Liver (tissue), 9 donors: ENCODE data around the gene YPEL2. TPM values are rescaled to one million over a fixed set of nuclear protein-coding genes. Genes with fewer than 3 reads are reported as not detected.

Experiments used
- DNase-seq: peaks from one replicate; pipeline ENCODE4 v3.0.0-alpha.2; 2017; ENCODE audit warnings: low spot score
- H3K27ac ChIP-seq, 2 donors: one replicate each; pipeline ENCODE4 v1.7.0; 2013; ENCODE audit warnings: inconsistent platforms in 2 of 2, low read length in 2 of 2, control low read depth in 1 of 2, low read depth in 1 of 2, mild to moderate bottlenecking in 1 of 2
- H3K27me3 ChIP-seq, 4 donors: one replicate each; pipeline versions ENCODE4 v1.6.1 to v1.7.0; 2013; ENCODE audit warnings: low read length in 3 of 4, inconsistent platforms in 1 of 4, mild to moderate bottlenecking in 1 of 4, moderate library complexity in 1 of 4; ENCODE audit not compliant: control insufficient read depth in 4 of 4, insufficient read depth in 4 of 4
- H3K36me3 ChIP-seq, 4 donors: one replicate each; pipeline versions ENCODE4 v1.6.1 to v1.7.0; 2013; ENCODE audit warnings: low read length in 3 of 4, mild to moderate bottlenecking in 3 of 4, low read depth in 1 of 4, moderate library complexity in 1 of 4; ENCODE audit not compliant: control insufficient read depth in 4 of 4, insufficient read depth in 3 of 4
- H3K4me1 ChIP-seq, 4 donors: one replicate each; pipeline versions ENCODE4 v1.6.1 to v1.7.0; 2013; ENCODE audit warnings: low read length in 3 of 4, mild to moderate bottlenecking in 3 of 4, moderate library complexity in 1 of 4; ENCODE audit not compliant: control insufficient read depth in 4 of 4, insufficient read depth in 4 of 4
- H3K4me3 ChIP-seq, 3 donors: one replicate each; pipeline versions ENCODE4 v1.6.1 to v1.7.0; 2013; ENCODE audit warnings: low read length in 3 of 3, control low read depth in 1 of 3, low read depth in 1 of 3, mild to moderate bottlenecking in 1 of 3
- H3K9ac ChIP-seq, 2 donors: one replicate each; pipeline ENCODE4 v1.7.0; 2013; ENCODE audit warnings: low read length in 2 of 2, mild to moderate bottlenecking in 2 of 2, moderate library complexity in 2 of 2, control low read depth in 1 of 2, low read depth in 1 of 2
- H3K9me3 ChIP-seq, 4 donors: one replicate each; pipeline versions ENCODE4 v1.6.1 to v1.7.0; 2013; ENCODE audit warnings: low read length in 3 of 4; ENCODE audit not compliant: control insufficient read depth in 4 of 4
- EGR1 ChIP-seq, 2 donors: IDR thresholded peaks; 2 replicates each; pipeline ENCODE4 v1.6.1; 2016 to 2018; ENCODE audit warnings: antibody characterized with exemption in 2 of 2, low read depth in 2 of 2
- GABPA ChIP-seq, 2 donors: IDR thresholded peaks in 1 of 2; conservative IDR thresholded peaks in 1 of 2; 2 replicates each; pipeline ENCODE4 v1.6.1; 2016; ENCODE audit warnings: antibody characterized with exemption in 2 of 2, mild to moderate bottlenecking in 1 of 2, moderate library complexity in 1 of 2
- JUND ChIP-seq, 2 donors: IDR thresholded peaks; 2 replicates each; pipeline ENCODE4 v1.6.1; 2016; ENCODE audit warnings: antibody characterized with exemption in 2 of 2
- NR2F2 ChIP-seq: IDR thresholded peaks from 2 replicates; pipeline ENCODE4 v1.6.1; 2016; ENCODE audit warnings: antibody characterized with exemption
- RAD21 ChIP-seq, 2 donors: IDR thresholded peaks; 2 replicates each; pipeline ENCODE4 v1.6.1; 2016; ENCODE audit warnings: antibody characterized with exemption in 2 of 2, mild to moderate bottlenecking in 2 of 2
- RXRA ChIP-seq, 2 donors: IDR thresholded peaks; 2 replicates each; pipeline ENCODE4 v1.6.1; 2017 to 2018; ENCODE audit warnings: antibody characterized with exemption in 2 of 2, mild to moderate bottlenecking in 1 of 2
- SP1 ChIP-seq: IDR thresholded peaks from 2 replicates; pipeline ENCODE4 v1.6.1; 2018; ENCODE audit warnings: antibody characterized with exemption, mild to moderate bottlenecking
- YY1 ChIP-seq: IDR thresholded peaks from 2 replicates; pipeline ENCODE4 v1.6.1; 2016; ENCODE audit warnings: antibody characterized with exemption, mild to moderate bottlenecking
- WGBS: extraction: QIAGEN DNeasy Blood & Tissue Kit; methylation state at CpG from one replicate; pipeline ENCODE4 v1.1.7; 2013; 5-methylcytosine and 5-hydroxymethylcytosine counted together
- polyA plus RNA-seq, 2 donors: library from polyadenylated mRNA; stranded (reverse) in 1 of 2; unstranded in 1 of 2; fragments of 200-250 nt in 1 of 2; fragments of >200 nt in 1 of 2; fragmentation: Nextera tagmentation in 1 of 2; extraction: Ambion mirVana in 1 of 2; gene quantifications; one replicate each; pipeline versions ENCODE4 v1.2.1 to v1.2.3, GENCODE V29; 2013 to 2015
- total RNA-seq, 2 donors: library from RNA; depleted of rRNA; stranded (reverse); fragments of >200 nt; gene quantifications; one replicate each; pipeline ENCODE4 v1.2.3, GENCODE V29; 2014
- TF ChIP-seq, protein P1 (sequence below): IDR thresholded peaks from 2 replicates; pipeline ENCODE4 v1.6.1; 2016; ENCODE audit warnings: antibody characterized with exemption
- TF ChIP-seq, protein P2 (sequence below): IDR thresholded peaks from 2 replicates; pipeline ENCODE4 v1.6.1; 2016; ENCODE audit warnings: antibody characterized with exemption
- TF ChIP-seq, protein P3 (sequence below): fragments of 150-350 bp; IDR thresholded peaks from 2 replicates; pipeline ENCODE4 v1.5.1; 2017; ENCODE audit warnings: improper control_type of control experiment, low read depth, low read length; ENCODE audit not compliant: missing input control
- TF ChIP-seq, protein P4 (sequence below): IDR thresholded peaks from 2 replicates; pipeline ENCODE4 v1.6.1; 2016; ENCODE audit warnings: antibody characterized with exemption, mild to moderate bottlenecking
- TF ChIP-seq, protein P5 (sequence below): IDR thresholded peaks from 2 replicates; pipeline ENCODE4 v1.6.1; 2016; ENCODE audit warnings: antibody characterized with exemption
- donor health status: healthy.
- donor health status: healthy.
- donor health status: healthy.
- donor health status: healthy.
- donor health status: healthy.

Gene YPEL2
- total and polyA plus RNA-seq, 4 donors: 4.2 to 23.8 (median 11.3) TPM

DNA sequence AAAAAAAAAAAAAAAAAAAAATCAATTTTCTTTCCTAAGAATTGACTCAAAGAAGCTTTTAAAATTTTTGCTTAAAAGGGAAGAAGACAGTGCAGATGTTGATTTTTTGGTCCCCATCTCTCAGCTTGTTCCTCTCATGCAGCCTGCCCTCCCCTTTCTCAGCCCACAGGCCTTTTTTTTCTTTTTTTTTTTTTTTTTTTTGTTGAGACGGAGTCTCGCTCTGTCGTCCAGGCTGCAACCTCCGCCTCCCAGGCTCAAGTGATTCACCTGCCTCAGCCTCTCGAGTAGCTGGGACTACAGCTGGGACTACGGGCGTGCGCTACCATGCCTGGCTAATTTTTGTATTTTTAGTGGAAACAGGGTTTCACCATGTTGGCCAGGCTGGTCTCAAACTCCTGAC lies 17.7 kb downstream of the YPEL2 start:
- no peaks in the 10 kb centered on the region for H3K27me3 ChIP-seq
- peaks cover 0 to 9% (median 4%) of the 10 kb centered on the region in 4 donors for H3K36me3 ChIP-seq
- no peak for DNase-seq
- WGBS: 95% methylated on average over 8 of the region's 8 CpGs
- no peak overlapping the region for H3K9ac ChIP-seq
- H3K27ac ChIP-seq: no peak overlapping the region
- TF ChIP-seq, protein P1, sequence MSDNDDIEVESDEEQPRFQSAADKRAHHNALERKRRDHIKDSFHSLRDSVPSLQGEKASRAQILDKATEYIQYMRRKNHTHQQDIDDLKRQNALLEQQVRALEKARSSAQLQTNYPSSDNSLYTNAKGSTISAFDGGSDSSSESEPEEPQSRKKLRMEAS: no peak
- TF ChIP-seq YY1: no peak
- no peak for TF ChIP-seq EGR1 (IDR thresholded peaks at IDR 0.05; ENCODE audit: low read depth in 2 of 2)
- TF ChIP-seq, protein P2, sequence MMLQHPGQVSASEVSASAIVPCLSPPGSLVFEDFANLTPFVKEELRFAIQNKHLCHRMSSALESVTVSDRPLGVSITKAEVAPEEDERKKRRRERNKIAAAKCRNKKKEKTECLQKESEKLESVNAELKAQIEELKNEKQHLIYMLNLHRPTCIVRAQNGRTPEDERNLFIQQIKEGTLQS: no peak
- TF ChIP-seq, protein P3, sequence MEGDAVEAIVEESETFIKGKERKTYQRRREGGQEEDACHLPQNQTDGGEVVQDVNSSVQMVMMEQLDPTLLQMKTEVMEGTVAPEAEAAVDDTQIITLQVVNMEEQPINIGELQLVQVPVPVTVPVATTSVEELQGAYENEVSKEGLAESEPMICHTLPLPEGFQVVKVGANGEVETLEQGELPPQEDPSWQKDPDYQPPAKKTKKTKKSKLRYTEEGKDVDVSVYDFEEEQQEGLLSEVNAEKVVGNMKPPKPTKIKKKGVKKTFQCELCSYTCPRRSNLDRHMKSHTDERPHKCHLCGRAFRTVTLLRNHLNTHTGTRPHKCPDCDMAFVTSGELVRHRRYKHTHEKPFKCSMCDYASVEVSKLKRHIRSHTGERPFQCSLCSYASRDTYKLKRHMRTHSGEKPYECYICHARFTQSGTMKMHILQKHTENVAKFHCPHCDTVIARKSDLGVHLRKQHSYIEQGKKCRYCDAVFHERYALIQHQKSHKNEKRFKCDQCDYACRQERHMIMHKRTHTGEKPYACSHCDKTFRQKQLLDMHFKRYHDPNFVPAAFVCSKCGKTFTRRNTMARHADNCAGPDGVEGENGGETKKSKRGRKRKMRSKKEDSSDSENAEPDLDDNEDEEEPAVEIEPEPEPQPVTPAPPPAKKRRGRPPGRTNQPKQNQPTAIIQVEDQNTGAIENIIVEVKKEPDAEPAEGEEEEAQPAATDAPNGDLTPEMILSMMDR: no peak
- no peak for TF ChIP-seq NR2F2
- TF ChIP-seq RXRA (IDR thresholded peaks at IDR 0.05): no peak
- no peak for TF ChIP-seq JUND (IDR thresholded peaks at IDR 0.05)
- TF ChIP-seq, protein P4, sequence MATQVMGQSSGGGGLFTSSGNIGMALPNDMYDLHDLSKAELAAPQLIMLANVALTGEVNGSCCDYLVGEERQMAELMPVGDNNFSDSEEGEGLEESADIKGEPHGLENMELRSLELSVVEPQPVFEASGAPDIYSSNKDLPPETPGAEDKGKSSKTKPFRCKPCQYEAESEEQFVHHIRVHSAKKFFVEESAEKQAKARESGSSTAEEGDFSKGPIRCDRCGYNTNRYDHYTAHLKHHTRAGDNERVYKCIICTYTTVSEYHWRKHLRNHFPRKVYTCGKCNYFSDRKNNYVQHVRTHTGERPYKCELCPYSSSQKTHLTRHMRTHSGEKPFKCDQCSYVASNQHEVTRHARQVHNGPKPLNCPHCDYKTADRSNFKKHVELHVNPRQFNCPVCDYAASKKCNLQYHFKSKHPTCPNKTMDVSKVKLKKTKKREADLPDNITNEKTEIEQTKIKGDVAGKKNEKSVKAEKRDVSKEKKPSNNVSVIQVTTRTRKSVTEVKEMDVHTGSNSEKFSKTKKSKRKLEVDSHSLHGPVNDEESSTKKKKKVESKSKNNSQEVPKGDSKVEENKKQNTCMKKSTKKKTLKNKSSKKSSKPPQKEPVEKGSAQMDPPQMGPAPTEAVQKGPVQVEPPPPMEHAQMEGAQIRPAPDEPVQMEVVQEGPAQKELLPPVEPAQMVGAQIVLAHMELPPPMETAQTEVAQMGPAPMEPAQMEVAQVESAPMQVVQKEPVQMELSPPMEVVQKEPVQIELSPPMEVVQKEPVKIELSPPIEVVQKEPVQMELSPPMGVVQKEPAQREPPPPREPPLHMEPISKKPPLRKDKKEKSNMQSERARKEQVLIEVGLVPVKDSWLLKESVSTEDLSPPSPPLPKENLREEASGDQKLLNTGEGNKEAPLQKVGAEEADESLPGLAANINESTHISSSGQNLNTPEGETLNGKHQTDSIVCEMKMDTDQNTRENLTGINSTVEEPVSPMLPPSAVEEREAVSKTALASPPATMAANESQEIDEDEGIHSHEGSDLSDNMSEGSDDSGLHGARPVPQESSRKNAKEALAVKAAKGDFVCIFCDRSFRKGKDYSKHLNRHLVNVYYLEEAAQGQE: no peak
- no peaks in the 10 kb centered on the region for H3K9me3 ChIP-seq
- no peak overlapping the region for H3K4me3 ChIP-seq
- H3K4me1 ChIP-seq: peaks cover 9 to 31% (median 27%) of the 10 kb centered on the region in 4 donors

DNA sequence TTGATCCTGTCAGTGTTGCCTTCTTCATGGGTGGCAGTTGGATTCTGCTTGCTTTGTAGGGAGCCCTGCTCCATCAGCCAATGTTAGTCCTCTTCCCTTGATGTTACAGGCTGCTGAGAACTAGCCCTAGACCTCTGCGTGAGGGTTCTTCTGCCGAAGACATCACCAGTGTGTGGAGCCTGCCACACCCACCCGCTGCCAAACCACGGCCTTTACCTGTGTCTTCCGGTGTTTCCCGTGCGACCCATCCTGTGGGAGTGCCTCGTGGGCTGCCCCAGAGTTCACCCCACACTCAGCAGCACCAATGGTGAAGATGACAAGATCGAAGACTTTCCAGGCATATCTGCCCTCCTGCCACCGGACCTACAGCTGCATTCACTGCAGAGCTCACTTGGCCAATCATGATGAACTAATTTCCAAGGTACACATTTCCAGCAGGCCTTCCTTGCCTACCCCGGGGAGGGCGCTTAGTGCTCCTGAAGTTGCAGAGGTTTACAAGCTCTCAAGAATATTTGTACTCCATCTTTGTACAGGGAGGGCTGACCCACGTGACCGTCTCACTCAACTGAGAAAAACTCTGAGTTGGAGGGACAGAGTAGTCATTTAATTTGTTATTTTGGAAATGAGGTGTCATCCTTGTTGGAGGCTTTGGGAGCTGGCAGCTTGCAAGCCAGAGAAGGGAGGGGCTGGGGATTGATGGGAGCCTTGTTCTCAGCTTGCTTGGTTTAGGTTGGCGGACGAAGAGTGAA lies 21.8 kb downstream of the YPEL2 start:
- Histone ChIP-seq H3K4me3 (no peak overlapping the region), H3K27me3 (no peaks in the 10 kb centered on the region), H3K36me3 (peaks cover 0 to 12% (median 4%) of the 10 kb centered on the region in 4 donors), H3K27ac (no peak overlapping the region), H3K9ac (no peak overlapping the region), H3K4me1 (peaks cover 16 to 48% (median 47%) of the 10 kb centered on the region in 4 donors), H3K9me3 (no peaks in the 10 kb centered on the region)
- WGBS: 94% methylated on average over 16 of the region's 16 CpGs
- no peak for DNase-seq
- TF ChIP-seq SP1 (no peak), RAD21 (IDR thresholded peaks at IDR 0.05) (no peak), EGR1 (IDR thresholded peaks at IDR 0.05; ENCODE audit: low read depth in 2 of 2) (no peak), NR2F2 (no peak), GABPA (IDR thresholded peaks at IDR 0.05 in 1 of 2, conservative IDR thresholded peaks at IDR 0.05 in 1 of 2) (no peak), YY1 (no peak), JUND (IDR thresholded peaks at IDR 0.05) (no peak)
- TF ChIP-seq, protein P5, sequence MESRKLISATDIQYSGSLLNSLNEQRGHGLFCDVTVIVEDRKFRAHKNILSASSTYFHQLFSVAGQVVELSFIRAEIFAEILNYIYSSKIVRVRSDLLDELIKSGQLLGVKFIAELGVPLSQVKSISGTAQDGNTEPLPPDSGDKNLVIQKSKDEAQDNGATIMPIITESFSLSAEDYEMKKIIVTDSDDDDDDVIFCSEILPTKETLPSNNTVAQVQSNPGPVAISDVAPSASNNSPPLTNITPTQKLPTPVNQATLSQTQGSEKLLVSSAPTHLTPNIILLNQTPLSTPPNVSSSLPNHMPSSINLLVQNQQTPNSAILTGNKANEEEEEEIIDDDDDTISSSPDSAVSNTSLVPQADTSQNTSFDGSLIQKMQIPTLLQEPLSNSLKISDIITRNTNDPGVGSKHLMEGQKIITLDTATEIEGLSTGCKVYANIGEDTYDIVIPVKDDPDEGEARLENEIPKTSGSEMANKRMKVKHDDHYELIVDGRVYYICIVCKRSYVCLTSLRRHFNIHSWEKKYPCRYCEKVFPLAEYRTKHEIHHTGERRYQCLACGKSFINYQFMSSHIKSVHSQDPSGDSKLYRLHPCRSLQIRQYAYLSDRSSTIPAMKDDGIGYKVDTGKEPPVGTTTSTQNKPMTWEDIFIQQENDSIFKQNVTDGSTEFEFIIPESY: no peak
- TF ChIP-seq, protein P4: no peak
- TF ChIP-seq, protein P1: no peak
- TF ChIP-seq, protein P2: no peak
